ENCODE results near the gene LASP1.

DNA sequence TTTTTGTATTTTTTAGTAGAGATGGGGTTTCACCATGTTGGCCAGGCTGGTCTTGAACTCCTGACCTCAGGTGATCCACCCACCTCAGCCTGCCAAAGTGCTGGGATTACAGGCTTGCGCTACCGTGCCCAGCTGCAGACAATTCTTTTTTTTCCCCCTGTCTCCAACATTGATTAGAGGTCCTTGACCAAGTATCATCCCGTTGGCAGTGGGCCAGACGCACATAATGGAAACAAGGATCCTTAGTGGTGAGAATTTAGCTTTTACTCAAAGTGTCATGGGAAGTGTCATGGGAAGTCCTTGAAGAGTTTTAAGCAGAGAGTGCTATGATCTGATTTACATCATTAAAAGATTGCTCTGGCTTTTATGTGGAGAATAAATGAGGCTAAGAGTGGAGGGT is 99.4 kb downstream of the LASP1 start:
- TF ChIP-seq CTCF (conservative IDR thresholded peaks at IDR 0.05; ENCODE audit: low read length) = no peak
- TF ChIP-seq EZH2phosphoT487 (IDR thresholded peaks at IDR 0.05; ENCODE audit: borderline replicate concordance, low read depth, low read length) = no peak
